CD4-positive, alpha-beta T cell (primary cell): ENCODE results near the gene EPHB1. TPM values are rescaled to one million over a fixed set of nuclear protein-coding genes. Genes with fewer than 3 reads are reported as not detected.

ENCODE experiments used
- ATAC-seq: fragments of 200-7000 bp; cut with Tn5 transposase; one replicate; pipeline ENCODE4 v1.10.0; 2022; ENCODE audit warnings: mild to moderate bottlenecking; ENCODE audit not compliant: poor library complexity
- CTCF ChIA-PET: fragments of 350-600 bp; sonication (Branson Sonifier 250); formaldehyde crosslinking; loops from one replicate; lab custom pipeline; 2021; ENCODE audit warnings: antibody characterized with exemption, inconsistent platforms; lab: Charles Lee
- POLR2A ChIA-PET: fragments of 350-600 bp; sonication (Branson Sonifier 250); formaldehyde crosslinking; loops from one replicate; lab custom pipeline; 2021; ENCODE audit warnings: antibody characterized with exemption, inconsistent platforms; lab: Charles Lee
- DNase-seq, 14 experiments: peaks; one replicate each; pipeline ENCODE4 v3.0.0-alpha.2; 2013 to 2020; ENCODE audit warnings: mixed read lengths in 2 of 14
- H3K27ac ChIP-seq, 2 donors: one replicate each; pipeline versions ENCODE4 v1.5.1 to v1.7.0; 2013; ENCODE audit warnings: low read length in 2 of 2, low read depth in 1 of 2, mild to moderate bottlenecking in 1 of 2
- H3K27me3 ChIP-seq, 2 experiments: 1 replicate in 1 of 2; 2 replicates in 1 of 2; pipeline versions ENCODE4 v1.6.1 to v1.7.0; 2013; ENCODE audit warnings: low read length in 2 of 2, control low read depth in 1 of 2, mild to moderate bottlenecking in 1 of 2, moderate library complexity in 1 of 2; ENCODE audit not compliant: insufficient read depth in 2 of 2, control insufficient read depth in 1 of 2
- H3K36me3 ChIP-seq: one replicate; pipeline ENCODE4 v1.6.1; 2013; ENCODE audit warnings: low read length, control low read depth; ENCODE audit not compliant: insufficient read depth
- H3K4me1 ChIP-seq: one replicate; pipeline ENCODE4 v1.6.1; 2013; ENCODE audit warnings: low read length, control low read depth; ENCODE audit not compliant: insufficient read depth
- H3K4me3 ChIP-seq: one replicate; pipeline ENCODE4 v1.5.1; 2013; ENCODE audit warnings: mild to moderate bottlenecking, low read length, moderate library complexity
- H3K9me3 ChIP-seq, 2 experiments: 1 replicate in 1 of 2; 2 replicates in 1 of 2; pipeline versions ENCODE4 v1.6.1 to v1.7.0; 2013; ENCODE audit warnings: low read length in 2 of 2, mild to moderate bottlenecking in 2 of 2, control low read depth in 1 of 2, moderate library complexity in 1 of 2; ENCODE audit not compliant: control insufficient read depth in 1 of 2, insufficient read depth in 1 of 2
- H3K27ac Mint-ChIP-seq: one replicate; pipeline ENCODE4 v1.8.0; 2020; ENCODE audit warnings: mixed read lengths
- H3K27me3 Mint-ChIP-seq: one replicate; pipeline ENCODE4 v1.8.0; 2021; ENCODE audit warnings: mixed read lengths
- H3K36me3 Mint-ChIP-seq: one replicate; pipeline ENCODE4 v1.8.0; 2021; ENCODE audit warnings: low read depth, mixed read lengths
- H3K4me1 Mint-ChIP-seq: one replicate; pipeline ENCODE4 v1.8.0; 2021; ENCODE audit warnings: low read depth, mixed read lengths
- H3K4me3 Mint-ChIP-seq: one replicate; pipeline ENCODE4 v1.8.0; 2020; ENCODE audit warnings: mild to moderate bottlenecking, mixed read lengths
- H3K9me3 Mint-ChIP-seq: one replicate; pipeline ENCODE4 v1.8.0; 2020; ENCODE audit warnings: mixed read lengths
- CTCF ChIP-seq: fragments of 200-600 bp; IDR thresholded peaks from one replicate; pipeline ENCODE4 v1.8.0; 2022; ENCODE audit warnings: antibody characterized with exemption, mild to moderate bottlenecking
- intact Hi-C, 2 experiments: fragments of 100-400 bp; cut with DNase I in 1 of 2; cut with micrococcal nuclease in 1 of 2; formaldehyde crosslinking; loops; one replicate each; pipeline versions ENCODE4 v1.15.1 to v1.9.0; 2023 to 2025; cut with DNase I, micrococcal nuclease
- total RNA-seq, 174 experiments: library from RNA in 2 of 174; stranded (reverse) in 2 of 174; gene quantifications; one replicate each; pipeline ENCODE4 v1.2.3 and lab custom pipeline; 2021 to 2026

Gene EPHB1
- total RNA-seq, 2 experiments from 2014 or later = 0.08 to 0.49 TPM

- Histone ChIP-seq H3K4me3 (no peak overlapping the region), H3K4me1 (no peaks in the 10 kb centered on the region), H3K9me3 (peaks cover 0 to 12% of the 10 kb centered on the region in 2 experiments), H3K27me3 (no peaks in the 10 kb centered on the region), H3K27ac (no peak overlapping the region), H3K36me3 (no peaks in the 10 kb centered on the region)
- DNase-seq (no peak), ATAC-seq (no peak)
- H3K27ac Mint-ChIP-seq = no peak overlapping the region
- intact Hi-C loops = no loop called here
- H3K27me3 Mint-ChIP-seq = no peaks in the 10 kb centered on the region
- no peaks in the 10 kb centered on the region for H3K9me3 Mint-ChIP-seq
- no peak overlapping the region for H3K4me3 Mint-ChIP-seq
- ChIA-PET CTCF (interaction anchor here (0.9 kb wide), 1 partner anchor 38 kb away, joined by 3 read pairs; no protein-coding TSS in a partner anchor), POLR2A (no interaction called here)
- no peak for TF ChIP-seq CTCF
- H3K4me1 Mint-ChIP-seq = no peaks in the 10 kb centered on the region
- H3K36me3 Mint-ChIP-seq = no peaks in the 10 kb centered on the region
These were observed 447.2 kb downstream of the EPHB1 start for GRCh38 chr3:135242285-135242684.

- Histone ChIP-seq H3K9me3 (peaks cover 0 to 3% of the 10 kb centered on the region in 2 experiments), H3K36me3 (no peaks in the 10 kb centered on the region), H3K4me3 (no peak overlapping the region), H3K4me1 (no peaks in the 10 kb centered on the region), H3K27me3 (no peaks in the 10 kb centered on the region), H3K27ac (no peak overlapping the region)
- Mint-ChIP-seq H3K27me3 (no peaks in the 10 kb centered on the region), H3K36me3 (no peaks in the 10 kb centered on the region), H3K9me3 (no peaks in the 10 kb centered on the region), H3K27ac (no peak overlapping the region), H3K4me3 (no peak overlapping the region), H3K4me1 (no peaks in the 10 kb centered on the region)
- intact Hi-C loops = no loop called here
- ATAC-seq (no peak), DNase-seq (no peak)
- TF ChIP-seq CTCF = no peak
- ChIA-PET POLR2A (no interaction called here), CTCF (no interaction called here)
These were observed 448.6 kb downstream of the EPHB1 start for GRCh38 chr3:135243616-135244015.

- ChIA-PET POLR2A (no interaction called here), CTCF (interaction anchor here (0.7 kb wide), 1 partner anchor 431 kb away, joined by 5 read pairs; no protein-coding TSS in a partner anchor)
- Histone ChIP-seq H3K27me3 (no peaks in the 10 kb centered on the region), H3K4me1 (no peaks in the 10 kb centered on the region), H3K27ac (no peak overlapping the region), H3K9me3 (peaks cover 0 to 3% of the 10 kb centered on the region in 2 experiments), H3K4me3 (no peak overlapping the region), H3K36me3 (no peaks in the 10 kb centered on the region)
- no peak for TF ChIP-seq CTCF
- intact Hi-C loops = no loop called here
- no peak overlapping the region for H3K4me3 Mint-ChIP-seq
- ATAC-seq = no peak
- no peak overlapping the region for H3K27ac Mint-ChIP-seq
- H3K9me3 Mint-ChIP-seq = no peaks in the 10 kb centered on the region
- no peak for DNase-seq
- no peaks in the 10 kb centered on the region for H3K36me3 Mint-ChIP-seq
- no peaks in the 10 kb centered on the region for H3K27me3 Mint-ChIP-seq
- no peaks in the 10 kb centered on the region for H3K4me1 Mint-ChIP-seq
These were observed 451.0 kb downstream of the EPHB1 start for GRCh38 chr3:135246027-135246426.
